H1 (cell line): ENCODE results near the gene STAT1.

ENCODE experiments used
- CHD2 ChIP-seq: IDR thresholded peaks from 2 replicates; pipeline ENCODE4 v1.6.1; 2012; ENCODE audit warnings: low read length, improper control_type of control experiment
- MAX ChIP-seq: IDR thresholded peaks from 2 replicates; pipeline ENCODE4 v1.6.1; 2012; ENCODE audit warnings: inconsistent platforms
- TCF12 ChIP-seq: IDR thresholded peaks from 2 replicates; pipeline ENCODE4 v1.6.1; 2011; ENCODE audit warnings: low read depth, mild to moderate bottlenecking, low read length

- TF ChIP-seq TCF12: no peak
- no peak for TF ChIP-seq MAX
- TF ChIP-seq CHD2: no peak
Measured at GRCh38 chr2:190932514-190932913, 81.5 kb downstream of the STAT1 start.
